ENCODE data around the gene XDH.

Gene XDH

DNA sequence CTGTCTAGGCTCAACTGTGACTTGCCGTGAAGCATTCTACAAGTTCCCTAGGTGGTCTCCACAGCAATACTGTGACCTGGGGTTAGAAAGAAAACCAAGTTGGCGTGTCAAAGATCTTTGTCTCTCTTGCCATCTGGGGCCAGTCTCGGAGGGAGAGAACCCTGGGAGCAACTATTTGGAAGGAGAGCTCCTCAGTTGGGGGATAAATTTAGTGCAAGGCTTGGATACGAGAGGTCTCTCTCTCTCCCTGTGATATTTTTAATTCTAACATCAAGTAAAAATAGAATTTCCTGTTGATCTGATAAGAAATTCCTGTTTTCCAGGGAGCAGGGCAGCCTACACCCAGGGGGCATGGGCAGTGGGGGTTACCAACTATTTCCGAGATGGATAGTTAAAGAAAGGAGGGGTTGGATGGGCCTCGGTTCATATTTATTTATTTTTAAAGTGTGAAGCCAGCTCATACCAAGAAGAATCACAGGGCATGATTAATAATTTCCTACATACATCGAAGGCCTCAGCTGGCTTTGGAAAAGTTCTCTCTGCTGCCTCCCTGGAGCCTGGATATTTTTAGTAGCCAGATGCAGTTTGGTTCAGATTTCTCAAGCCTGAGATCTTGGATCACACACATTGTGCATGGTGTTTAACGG lies 117.8 kb downstream of the XDH start:
- H3K4me1 ChIP-seq (ENCODE audit: insufficient read depth, low read length) = no peaks in the 10 kb centered on the region
- H3K9me3 ChIP-seq (ENCODE audit: insufficient read depth, low read length, severe bottlenecking) = no peaks in the 10 kb centered on the region
- H3K79me2 ChIP-seq (ENCODE audit: insufficient read depth, low read length) = no peaks in the 10 kb centered on the region
- H4K20me1 ChIP-seq (ENCODE audit: insufficient read depth, low read length) = no peaks in the 10 kb centered on the region
- H2AFZ ChIP-seq (ENCODE audit: low read depth, low read length) = no peak overlapping the region
- no peak for TF ChIP-seq EZH2 (IDR thresholded peaks at IDR 0.05; ENCODE audit: borderline replicate concordance, low read depth, low read length, severe bottlenecking)
- TF ChIP-seq, protein P1, sequence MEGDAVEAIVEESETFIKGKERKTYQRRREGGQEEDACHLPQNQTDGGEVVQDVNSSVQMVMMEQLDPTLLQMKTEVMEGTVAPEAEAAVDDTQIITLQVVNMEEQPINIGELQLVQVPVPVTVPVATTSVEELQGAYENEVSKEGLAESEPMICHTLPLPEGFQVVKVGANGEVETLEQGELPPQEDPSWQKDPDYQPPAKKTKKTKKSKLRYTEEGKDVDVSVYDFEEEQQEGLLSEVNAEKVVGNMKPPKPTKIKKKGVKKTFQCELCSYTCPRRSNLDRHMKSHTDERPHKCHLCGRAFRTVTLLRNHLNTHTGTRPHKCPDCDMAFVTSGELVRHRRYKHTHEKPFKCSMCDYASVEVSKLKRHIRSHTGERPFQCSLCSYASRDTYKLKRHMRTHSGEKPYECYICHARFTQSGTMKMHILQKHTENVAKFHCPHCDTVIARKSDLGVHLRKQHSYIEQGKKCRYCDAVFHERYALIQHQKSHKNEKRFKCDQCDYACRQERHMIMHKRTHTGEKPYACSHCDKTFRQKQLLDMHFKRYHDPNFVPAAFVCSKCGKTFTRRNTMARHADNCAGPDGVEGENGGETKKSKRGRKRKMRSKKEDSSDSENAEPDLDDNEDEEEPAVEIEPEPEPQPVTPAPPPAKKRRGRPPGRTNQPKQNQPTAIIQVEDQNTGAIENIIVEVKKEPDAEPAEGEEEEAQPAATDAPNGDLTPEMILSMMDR (IDR thresholded peaks at IDR 0.05; ENCODE audit: borderline replicate concordance, extremely low read depth, low read length, poor library complexity, severe bottlenecking) = no peak
- ATAC-seq (ENCODE audit: insufficient read depth, low read depth) (no peak), DNase-seq (no peak)
- no peaks in the 10 kb centered on the region for H3K36me3 ChIP-seq (ENCODE audit: insufficient read depth, low read length)
- H3K9ac ChIP-seq (ENCODE audit: low read depth, low read length) = no peak overlapping the region
- H3K4me3 ChIP-seq (ENCODE audit: low read depth in 1 of 2, low read length in 2 of 2) = no peak overlapping the region
- H3K4me2 ChIP-seq (ENCODE audit: insufficient read depth, low read length) = no peak overlapping the region
- H3K27me3 ChIP-seq (ENCODE audit: insufficient read depth, low read length, poor library complexity) = no peaks in the 10 kb centered on the region
- H3K27ac ChIP-seq (ENCODE audit: low read length) = no peak overlapping the region

DNA sequence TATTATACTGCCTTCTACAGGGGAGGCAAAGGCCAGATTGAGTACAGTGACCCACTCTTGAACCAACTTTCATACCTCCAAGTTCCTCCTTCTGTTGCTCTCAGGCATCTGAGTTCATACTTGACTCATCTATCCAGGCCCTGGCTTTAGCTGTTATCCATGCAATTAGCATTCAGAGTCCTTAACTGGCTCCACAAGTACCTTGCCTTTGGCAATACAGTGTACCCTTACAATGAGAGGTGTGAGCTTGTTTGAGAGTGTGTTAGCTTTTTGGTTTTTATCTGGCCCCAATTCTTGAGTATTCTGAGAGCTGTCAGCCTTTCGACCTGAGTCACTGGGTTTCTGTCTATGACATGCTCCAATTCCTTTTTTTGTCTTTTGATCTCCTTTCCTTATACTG lies 120.3 kb downstream of the XDH start:
- H3K4me2 ChIP-seq (ENCODE audit: insufficient read depth, low read length) = no peak overlapping the region
- no peaks in the 10 kb centered on the region for H3K27me3 ChIP-seq (ENCODE audit: insufficient read depth, low read length, poor library complexity)
- no peak overlapping the region for H3K4me3 ChIP-seq (ENCODE audit: low read depth in 1 of 2, low read length in 2 of 2)
- DNase-seq (no peak), ATAC-seq (ENCODE audit: insufficient read depth, low read depth) (no peak)
- H3K79me2 ChIP-seq (ENCODE audit: insufficient read depth, low read length) = no peaks in the 10 kb centered on the region
- no peaks in the 10 kb centered on the region for H4K20me1 ChIP-seq (ENCODE audit: insufficient read depth, low read length)
- H3K4me1 ChIP-seq (ENCODE audit: insufficient read depth, low read length) = no peaks in the 10 kb centered on the region
- no peak overlapping the region for H3K9ac ChIP-seq (ENCODE audit: low read depth, low read length)
- H3K27ac ChIP-seq (ENCODE audit: low read length) = no peak overlapping the region
- H2AFZ ChIP-seq (ENCODE audit: low read depth, low read length) = no peak overlapping the region
- no peaks in the 10 kb centered on the region for H3K36me3 ChIP-seq (ENCODE audit: insufficient read depth, low read length)
- no peaks in the 10 kb centered on the region for H3K9me3 ChIP-seq (ENCODE audit: insufficient read depth, low read length, severe bottlenecking)
- TF ChIP-seq EZH2 (IDR thresholded peaks at IDR 0.05; ENCODE audit: borderline replicate concordance, low read depth, low read length, severe bottlenecking) = no peak
- TF ChIP-seq, protein P1 (IDR thresholded peaks at IDR 0.05; ENCODE audit: borderline replicate concordance, extremely low read depth, low read length, poor library complexity, severe bottlenecking) = no peak

DNA sequence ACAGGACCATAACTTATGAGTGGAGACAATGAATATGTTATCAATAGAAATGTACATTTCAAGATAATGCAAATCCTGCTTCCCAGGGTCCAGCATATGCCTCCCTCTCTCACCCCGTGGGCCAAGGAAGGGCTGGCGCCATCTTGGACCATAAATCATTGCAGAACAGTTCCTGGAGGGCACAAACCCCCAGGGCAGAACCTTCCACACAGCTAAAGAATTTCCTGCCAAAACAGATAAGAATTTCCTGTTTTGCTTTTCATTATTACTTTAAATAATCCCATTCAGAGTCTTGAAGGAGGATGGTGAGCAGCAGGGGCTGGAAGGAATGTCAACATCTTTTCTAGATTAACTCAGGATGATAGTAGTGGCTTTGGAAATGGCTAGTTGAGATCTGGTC lies 126.9 kb downstream of the XDH start:
- Histone ChIP-seq H3K4me3 (ENCODE audit: low read depth in 1 of 2, low read length in 2 of 2) (no peak overlapping the region), H3K36me3 (ENCODE audit: insufficient read depth, low read length) (no peaks in the 10 kb centered on the region), H4K20me1 (ENCODE audit: insufficient read depth, low read length) (no peaks in the 10 kb centered on the region), H3K27ac (ENCODE audit: low read length) (no peak overlapping the region), H3K27me3 (ENCODE audit: insufficient read depth, low read length, poor library complexity) (no peaks in the 10 kb centered on the region), H2AFZ (ENCODE audit: low read depth, low read length) (no peak overlapping the region), H3K4me2 (ENCODE audit: insufficient read depth, low read length) (no peak overlapping the region), H3K4me1 (ENCODE audit: insufficient read depth, low read length) (no peaks in the 10 kb centered on the region), H3K9me3 (ENCODE audit: insufficient read depth, low read length, severe bottlenecking) (no peaks in the 10 kb centered on the region), H3K79me2 (ENCODE audit: insufficient read depth, low read length) (no peaks in the 10 kb centered on the region), H3K9ac (ENCODE audit: low read depth, low read length) (no peak overlapping the region)
- TF ChIP-seq, protein P1 (IDR thresholded peaks at IDR 0.05; ENCODE audit: borderline replicate concordance, extremely low read depth, low read length, poor library complexity, severe bottlenecking) = no peak
- ATAC-seq (ENCODE audit: insufficient read depth, low read depth) (no peak), DNase-seq (no peak)

All from DND-41 (cell line).